Hindlimb muscle (tissue), 1 donor: ENCODE measurements around the gene EPHB1. TPM values are rescaled to one million over a fixed set of nuclear protein-coding genes. Genes with fewer than 3 reads are reported as not detected.
"Not testable (repeated sequence)": the region's sequence is repeated elsewhere in the genome, so short reads cannot be mapped to it uniquely, and the experiment has no call there.

Source experiments
- DNase-seq: peaks from one replicate; pipeline ENCODE4 v3.0.0-alpha.2; 2013
- polyA plus RNA-seq: library from polyadenylated mRNA; unstranded; fragments of 120-200 nt; gene quantifications from one replicate; pipeline ENCODE4 v1.2.1, GENCODE V29; 2013; ENCODE audit not compliant: insufficient read length

Gene EPHB1
- polyA plus RNA-seq, 1 donor: 61.0 TPM

- DNase-seq: no peak
These were observed 261.1 kb downstream of the EPHB1 start for GRCh38 chr3:135056084-135056730.

GRCh38 chr3:135056733-135057310 is 261.8 kb downstream of the EPHB1 start:
- DNase-seq: no peak

- no peak for DNase-seq
These were observed 262.9 kb downstream of the EPHB1 start for GRCh38 chr3:135057996-135058395.

GRCh38 chr3:135059580-135059979 is 264.5 kb downstream of the EPHB1 start:
- DNase-seq: no peak

- DNase-seq: not testable (repeated sequence)
These were observed 272.0 kb downstream of the EPHB1 start for GRCh38 chr3:135066844-135067727.

- no peak for DNase-seq
These were observed 273.0 kb downstream of the EPHB1 start for GRCh38 chr3:135068011-135068410.

DNA sequence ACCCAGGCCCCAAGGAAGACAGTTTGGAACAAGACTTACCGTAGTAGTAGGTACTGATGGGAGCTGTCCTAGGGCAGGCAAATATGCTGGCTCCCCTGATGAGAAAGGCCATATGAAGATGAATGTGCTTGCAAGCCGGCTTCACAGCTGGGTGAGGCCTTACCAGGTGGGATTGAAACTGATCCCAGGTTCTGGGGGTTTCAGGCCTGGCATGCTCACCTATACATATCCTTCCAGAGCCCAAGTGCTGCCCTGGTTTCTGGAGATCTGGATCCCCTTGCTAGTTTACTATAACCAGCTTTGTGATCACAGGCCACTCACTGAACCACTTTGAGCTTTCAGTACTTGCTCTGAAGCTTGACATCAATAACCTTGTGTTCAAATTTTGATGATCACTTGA is 274.3 kb downstream of the EPHB1 start:
- DNase-seq: no peak

DNA sequence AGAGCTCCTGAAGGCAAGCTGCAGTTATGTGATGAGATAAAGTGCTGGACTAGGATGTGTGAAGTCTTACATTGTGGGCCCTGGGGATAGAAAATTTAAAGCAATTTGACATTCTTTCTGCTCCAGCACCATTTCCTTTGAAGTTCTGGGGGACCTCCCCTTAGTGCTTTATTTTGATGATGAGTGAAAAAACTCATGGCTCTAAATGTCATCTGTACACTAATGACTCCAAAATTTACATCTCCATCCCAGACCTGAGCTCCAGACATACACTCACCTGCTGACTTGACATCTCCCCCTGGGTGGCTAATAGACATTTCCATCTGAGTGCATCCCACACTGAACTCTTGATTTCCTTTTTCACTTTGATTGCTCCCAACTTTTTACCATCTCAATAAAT is 276.4 kb downstream of the EPHB1 start:
- no peak for DNase-seq

DNA sequence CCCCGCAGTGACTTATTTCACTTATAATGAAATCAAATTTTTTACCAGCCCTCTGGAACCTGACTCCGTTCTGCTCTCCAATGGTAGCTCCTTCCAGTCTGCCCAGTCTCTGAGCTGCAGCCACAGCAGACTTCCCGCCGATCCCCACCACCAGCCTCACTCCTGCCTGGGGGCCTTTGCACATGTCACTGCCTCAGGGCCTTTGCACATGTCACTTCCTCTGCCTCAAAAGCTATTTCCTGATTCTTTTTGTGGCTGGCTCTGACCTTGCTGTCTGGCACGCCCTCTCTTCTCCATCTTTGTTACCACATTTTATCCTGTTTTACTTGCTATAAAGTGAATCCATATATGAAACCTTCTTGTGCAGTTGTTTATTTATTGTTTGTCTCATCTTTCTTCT is 277.4 kb downstream of the EPHB1 start:
- no peak for DNase-seq

DNA sequence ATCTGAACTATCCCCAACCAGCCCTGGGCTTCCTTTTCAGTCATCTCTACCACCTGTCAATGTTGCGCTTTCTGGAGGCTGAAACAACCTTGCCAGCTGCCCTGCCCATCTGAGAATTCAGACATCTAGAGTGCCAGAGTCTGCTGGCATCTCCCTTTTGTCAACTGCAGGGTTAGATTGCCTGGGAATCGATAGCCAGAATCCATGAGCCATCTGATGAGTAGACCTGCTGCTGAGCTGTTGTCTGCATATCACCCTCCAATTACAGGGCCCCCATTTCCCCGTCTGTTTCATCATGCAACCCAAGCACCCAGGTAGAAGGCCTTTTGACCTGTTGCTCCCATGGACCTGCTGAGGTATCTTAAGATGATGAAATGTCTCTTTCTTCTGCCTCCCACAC is 280.1 kb downstream of the EPHB1 start:
- no peak for DNase-seq

DNA sequence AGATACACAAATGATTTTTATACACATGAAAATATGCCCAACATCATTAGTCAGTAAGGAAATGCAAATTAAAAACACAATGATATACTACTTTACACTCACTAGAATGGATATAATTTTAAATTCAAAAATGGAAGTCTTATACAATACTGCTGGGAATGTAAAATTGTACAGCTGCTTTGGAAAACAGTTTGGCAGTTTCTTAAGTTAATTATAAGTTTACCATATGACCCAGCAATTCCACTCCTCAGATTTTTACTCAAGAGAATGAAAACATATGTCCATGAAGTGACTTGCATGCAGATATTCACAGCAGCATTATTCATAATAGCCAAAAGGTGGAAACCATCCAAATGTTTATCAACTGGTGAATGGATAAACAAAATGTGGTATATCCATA is 281.3 kb downstream of the EPHB1 start:
- no peak for DNase-seq

DNA sequence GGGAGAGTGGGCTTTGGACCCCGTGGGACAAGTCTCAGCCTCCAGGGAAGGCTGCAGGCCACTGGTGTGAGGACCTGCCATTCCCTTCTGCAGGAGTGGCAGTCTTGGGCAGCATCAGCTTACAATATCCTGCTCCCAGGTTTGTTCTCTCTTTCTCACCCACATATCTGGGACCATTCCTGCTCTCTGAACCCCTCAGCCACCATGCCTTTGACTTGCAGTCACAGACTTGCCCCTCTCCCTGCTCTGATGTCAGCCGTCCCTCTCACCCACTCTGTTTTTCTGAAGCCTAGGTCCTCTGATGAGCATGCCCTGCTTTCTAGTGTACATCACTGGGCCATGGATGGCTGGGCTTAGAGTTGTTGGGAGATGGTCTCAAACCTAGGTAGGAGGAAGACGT is 282.1 kb downstream of the EPHB1 start:
- DNase-seq: no peak

- DNase-seq: no peak
These were observed 283.2 kb downstream of the EPHB1 start for GRCh38 chr3:135078283-135078682.

DNA sequence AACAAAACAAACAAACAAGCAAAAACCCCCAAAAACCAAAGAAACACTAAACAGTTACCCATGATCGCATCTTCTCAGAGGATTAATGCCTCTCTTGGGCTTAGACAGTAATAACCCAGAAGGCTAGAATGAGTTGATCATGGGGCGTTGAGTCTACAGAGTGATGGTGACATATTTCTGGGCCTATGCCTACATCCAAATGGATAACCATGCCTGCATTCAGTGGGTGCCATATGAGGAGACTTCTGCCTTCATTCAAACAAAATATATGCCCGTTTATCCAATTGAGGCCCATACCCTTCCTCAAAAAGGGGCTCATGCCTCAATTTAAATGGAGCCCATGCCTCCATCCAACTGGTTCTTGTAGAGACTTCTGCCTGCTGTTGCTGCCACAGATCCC is 284.0 kb downstream of the EPHB1 start:
- no peak for DNase-seq

DNA sequence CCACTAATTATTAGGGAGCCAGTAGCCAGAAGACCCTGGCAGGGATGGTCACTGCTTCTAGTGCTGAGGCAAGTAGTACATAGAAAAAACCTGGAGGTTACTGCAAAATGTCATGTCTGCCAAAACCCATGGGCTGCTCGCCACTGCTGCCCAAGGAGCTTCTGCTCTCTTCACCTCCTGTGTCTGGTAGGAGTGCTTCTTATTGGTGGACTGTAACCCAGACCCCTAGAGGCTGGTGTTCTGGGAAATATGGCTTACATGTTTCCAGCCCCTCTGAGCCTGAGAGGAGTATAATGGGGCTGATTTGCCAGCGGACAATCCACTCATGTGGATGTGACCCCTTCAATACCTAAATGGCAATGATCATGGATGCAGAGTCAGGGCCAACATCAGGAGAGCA is 286.4 kb downstream of the EPHB1 start:
- DNase-seq: no peak

- DNase-seq: no peak
These were observed 286.9 kb downstream of the EPHB1 start for GRCh38 chr3:135081856-135082434.

DNA sequence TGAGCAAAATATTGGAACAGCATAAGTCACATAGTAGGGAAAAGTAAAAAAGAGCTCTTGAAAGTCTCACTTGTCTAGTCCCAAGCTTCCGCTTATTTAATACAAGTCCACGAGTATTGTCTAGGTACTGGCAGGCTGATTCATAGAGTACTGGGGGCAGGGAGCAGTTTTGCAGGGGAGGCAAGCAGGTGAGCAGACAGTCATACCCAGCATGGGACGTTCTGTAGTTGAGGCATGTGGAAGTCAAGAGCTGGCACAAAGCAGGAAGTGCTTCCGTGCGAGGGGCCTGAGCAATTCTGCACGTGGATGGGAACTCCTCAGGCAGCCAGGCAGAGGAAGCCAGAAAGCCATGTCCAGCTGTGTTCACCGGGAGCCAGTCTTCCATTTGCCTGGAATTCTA is 287.6 kb downstream of the EPHB1 start:
- no peak for DNase-seq

DNA sequence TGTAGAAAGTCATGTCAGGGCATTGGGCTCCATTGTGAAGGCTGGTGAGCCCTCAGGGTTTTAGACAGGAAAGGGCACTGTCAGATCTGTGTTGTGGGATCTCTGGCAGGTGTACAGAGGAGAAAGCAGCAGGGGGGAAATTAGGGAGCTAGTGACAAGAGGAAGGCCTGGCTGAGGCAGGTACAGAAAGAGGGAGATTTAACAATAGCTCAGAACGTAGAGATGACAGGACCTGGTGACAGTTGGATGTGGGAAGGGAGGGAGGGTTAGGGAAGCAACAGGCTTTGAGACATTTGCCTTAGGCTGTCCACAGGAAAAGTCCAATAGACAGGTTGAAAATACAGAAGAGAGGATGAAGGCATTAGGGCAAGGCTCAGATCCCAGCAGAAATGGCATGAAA is 288.1 kb downstream of the EPHB1 start:
- DNase-seq: no peak

DNA sequence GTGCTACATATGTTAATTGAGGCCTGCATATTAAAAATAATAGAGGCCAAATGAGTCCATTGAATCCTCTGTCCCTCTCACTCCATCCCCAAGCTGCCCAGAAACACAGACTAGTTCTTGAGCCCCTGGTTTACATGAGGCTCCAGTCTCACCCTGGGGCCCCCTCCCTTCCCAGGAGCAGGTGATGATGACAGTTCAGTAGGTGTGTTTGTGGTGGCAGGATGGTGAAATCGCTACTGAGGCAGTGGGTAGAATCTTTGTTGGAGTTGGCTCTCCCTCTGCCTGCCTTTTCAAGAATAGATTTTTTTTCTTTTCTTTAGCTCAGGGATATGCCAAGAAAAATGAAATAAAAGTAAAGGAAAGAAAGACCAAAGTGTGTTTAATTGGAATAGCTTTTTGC is 288.7 kb downstream of the EPHB1 start:
- DNase-seq: no peak

DNA sequence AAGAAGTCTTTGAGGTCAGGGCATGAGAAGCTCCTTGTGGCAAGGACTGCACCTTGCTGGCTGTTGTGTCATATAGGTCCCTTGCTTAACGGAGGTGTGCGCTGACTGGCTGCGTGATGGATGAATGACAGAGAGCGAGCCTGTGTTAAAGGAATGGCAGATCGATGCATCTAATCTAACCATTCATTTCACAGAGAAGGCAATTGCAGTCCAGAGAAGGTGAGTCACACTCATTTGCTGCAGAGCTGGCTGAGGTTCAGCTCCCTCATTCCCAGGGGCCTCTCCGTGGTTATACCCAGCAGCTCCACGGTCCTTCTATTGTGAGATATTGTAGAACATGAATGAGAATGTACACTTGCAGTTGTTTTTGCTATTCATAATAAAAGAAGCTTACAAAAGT is 289.3 kb downstream of the EPHB1 start:
- no peak for DNase-seq

DNA sequence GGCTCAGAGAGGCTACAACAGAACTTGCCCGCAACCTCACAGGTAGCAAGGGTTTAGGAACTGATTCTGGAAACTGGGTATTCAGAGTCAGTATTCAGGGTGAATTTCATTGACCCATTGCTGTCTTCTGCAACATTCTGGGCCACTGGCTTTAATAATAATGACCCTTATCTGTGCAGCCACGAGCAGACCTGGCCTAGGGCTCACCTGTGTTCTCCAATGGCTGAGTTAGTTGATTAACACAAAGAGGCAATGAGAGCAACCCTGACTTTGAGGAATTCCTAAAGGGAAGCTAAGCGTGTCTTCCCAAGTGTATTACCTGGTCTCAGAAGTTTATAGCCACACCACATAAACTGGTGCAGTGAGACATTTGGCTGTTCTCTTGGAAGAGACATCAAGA is 289.9 kb downstream of the EPHB1 start:
- no peak for DNase-seq

- DNase-seq: no peak
These were observed 290.8 kb downstream of the EPHB1 start for GRCh38 chr3:135085652-135086436.

GRCh38 chr3:135087782-135088181 is 292.7 kb downstream of the EPHB1 start:
- DNase-seq: no peak
